Measurements from ENCODE around the gene COX19. TPM values are rescaled to one million over a fixed set of nuclear protein-coding genes. Genes with fewer than 3 reads are reported as not detected.

Gene COX19
- total RNA-seq, 1 experiment from 2014 or later, result 17.2 TPM

DNA sequence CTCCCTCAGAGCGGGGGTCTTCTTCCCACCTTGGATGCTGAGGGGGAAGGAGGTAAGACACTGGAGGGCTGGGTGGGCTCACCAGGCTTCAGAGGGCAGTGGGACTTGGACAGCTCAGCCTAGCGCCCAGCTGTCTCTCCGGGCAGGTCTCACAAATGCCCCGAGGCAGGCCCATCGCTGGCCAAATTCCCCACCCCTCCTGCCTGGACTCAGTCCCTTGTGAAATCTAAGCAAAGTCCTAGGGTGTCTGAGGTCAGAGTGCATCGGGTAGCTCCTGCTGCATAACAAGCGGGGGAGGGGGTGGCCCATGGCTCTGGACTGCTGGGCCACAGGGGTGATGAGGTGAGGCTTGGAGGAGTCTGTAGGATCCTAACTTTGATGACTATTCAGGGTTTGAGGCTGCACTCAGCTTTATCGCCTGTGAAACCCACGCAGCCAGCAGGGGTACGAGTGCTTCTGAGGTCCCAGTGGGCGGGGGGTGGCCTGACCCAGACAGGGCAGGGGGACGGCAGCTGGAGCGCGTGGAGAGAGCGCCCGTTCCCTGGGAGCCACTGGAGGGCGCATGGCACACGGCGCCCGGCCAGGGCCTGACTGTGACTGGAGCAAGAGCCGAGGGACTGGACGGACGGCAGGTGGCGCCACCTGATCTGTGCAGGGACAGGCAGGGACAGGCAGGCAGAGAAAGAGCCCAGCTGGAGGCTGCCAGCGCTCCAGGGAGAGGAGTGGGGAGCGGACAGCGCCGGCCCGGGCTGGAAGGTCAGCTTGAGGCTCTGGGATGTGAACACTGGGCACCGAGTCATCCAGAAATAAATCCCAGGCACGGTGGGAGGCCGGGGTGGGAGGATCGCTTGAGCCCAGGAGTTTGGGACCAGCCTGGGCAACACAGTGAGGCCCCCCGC lies 17.6 kb upstream of the COX19 start:
- peak; percentile 95 for DNase-seq (ENCODE audit: extremely low read depth, low read depth)

DNA sequence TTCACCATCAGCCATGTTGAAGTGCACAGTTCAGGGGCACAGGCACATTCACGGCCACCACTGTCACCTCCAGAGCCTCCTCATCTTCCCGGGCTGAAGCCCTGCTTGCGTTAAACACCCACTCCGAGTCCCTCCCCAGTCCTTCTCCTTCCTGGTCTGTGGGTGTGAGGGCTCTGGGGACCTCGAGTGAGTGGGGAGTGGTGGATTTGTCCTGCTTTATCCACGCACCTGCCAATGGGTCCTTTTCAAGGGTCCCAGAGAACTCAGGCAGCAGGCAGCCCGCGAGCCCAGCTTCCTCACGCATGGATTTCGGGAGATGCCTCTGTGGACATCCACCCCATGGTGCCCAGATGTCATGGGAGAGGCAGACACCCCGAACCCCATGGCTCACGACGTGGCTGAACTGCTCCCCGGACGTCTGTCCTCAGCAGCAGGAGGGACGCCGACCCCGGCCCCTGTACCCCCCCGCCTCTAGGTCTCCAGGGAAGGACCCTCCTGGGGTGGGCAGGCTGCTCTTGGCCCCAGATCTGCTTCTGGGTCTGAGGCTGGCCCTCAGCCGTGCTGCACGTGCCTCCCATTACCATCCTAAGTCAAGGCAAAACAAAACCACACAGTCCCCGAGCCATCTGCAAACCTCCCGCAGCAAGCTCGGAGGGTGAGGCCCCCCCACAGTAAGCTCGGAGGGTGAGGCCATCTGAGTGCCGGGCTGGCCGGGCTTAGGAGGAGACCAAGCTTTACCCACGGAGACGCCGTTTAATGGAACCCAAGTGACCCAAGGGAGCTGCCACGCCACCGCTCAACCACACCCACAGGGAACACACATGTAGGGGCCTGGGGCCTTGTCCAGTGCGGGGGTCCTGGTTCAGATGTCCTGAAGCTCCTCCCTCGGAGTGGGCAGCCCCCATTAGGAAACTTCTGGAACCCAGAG lies 16.6 kb upstream of the COX19 start:
- DNase-seq (ENCODE audit: extremely low read depth, low read depth), result no peak

- no peak for DNase-seq (ENCODE audit: extremely low read depth, low read depth)
Measured at GRCh38 chr7:990933-991728, 15.8 kb upstream of the COX19 start.

- DNase-seq (ENCODE audit: extremely low read depth, low read depth), result no peak
Measured at GRCh38 chr7:990352-990932, 15.1 kb upstream of the COX19 start.

DNA sequence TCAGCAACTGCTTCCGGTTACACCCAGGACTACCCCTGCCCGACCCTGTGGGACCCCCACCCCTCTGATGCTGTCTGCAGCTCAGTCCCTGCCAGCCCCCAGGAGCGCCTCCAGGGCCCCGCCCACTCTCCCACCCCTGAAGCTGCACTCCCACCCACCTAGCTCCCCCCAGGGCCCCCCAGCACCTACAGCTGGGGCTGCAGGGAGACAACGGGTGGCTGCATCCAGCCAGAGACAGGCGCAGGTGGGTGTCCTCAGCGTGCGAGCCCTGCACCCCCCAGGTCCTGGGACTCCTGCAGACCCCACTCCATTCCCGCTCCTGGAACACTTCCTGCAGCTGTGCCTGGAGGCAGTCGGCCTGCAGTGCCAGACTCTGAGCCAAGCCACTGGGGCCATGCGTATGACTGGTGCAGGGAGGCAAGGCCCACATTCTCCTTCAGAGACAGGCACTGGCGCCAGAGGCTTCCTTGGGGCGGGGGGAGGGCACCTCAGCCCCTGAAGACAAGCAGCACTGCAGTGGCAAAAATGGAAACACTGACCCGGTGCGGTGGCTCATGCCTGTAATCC lies 13.7 kb upstream of the COX19 start:
- no peak for DNase-seq (ENCODE audit: extremely low read depth, low read depth)

DNA sequence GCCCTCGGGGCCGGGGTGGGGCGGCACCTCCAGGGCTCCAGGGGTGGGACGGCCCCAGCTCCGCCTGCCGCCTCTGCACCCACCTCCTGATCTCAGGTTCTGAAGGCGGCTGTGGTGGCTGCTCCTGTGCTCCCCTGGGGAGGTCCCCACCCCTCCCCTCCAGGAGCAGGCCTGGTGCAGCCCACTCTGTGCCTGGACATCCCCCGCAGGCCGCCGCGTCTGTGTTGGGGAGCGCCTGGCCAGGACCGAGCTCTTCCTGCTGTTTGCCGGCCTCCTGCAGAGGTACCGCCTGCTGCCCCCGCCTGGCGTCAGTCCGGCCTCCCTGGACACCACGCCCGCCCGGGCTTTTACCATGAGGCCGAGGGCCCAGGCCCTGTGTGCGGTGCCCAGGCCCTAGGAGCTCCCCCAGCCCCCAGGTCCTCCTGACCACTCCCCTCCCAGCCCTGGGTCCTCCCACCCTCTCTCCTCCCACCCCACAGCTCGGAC lies 13.1 kb upstream of the COX19 start:
- DNase-seq (ENCODE audit: extremely low read depth, low read depth), result no peak

DNA sequence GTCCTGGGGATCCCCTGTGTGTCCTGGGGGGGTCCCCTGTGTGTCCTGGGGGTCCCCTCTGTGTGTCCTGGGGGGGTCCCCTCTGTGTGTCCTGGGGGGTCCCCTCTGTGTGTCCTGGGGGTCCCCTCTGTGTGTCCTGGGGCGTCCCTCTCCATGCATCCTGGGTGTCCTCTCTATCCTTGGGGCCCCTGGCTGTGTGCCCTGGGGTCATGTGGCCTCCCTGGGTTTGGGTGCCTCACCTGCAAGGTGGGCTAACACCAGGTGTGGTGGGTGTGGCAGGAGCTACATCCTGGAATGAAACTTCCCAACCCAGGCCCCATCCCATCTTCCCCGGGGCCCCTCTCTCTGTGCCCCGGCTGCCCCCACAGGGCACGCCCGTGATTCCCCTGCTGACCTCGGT lies 12.6 kb upstream of the COX19 start:
- no peak for DNase-seq (ENCODE audit: extremely low read depth, low read depth)

GRCh38 chr7:986766-987751 lies 11.7 kb upstream of the COX19 start:
- DNase-seq (ENCODE audit: extremely low read depth, low read depth), result no peak

DNA sequence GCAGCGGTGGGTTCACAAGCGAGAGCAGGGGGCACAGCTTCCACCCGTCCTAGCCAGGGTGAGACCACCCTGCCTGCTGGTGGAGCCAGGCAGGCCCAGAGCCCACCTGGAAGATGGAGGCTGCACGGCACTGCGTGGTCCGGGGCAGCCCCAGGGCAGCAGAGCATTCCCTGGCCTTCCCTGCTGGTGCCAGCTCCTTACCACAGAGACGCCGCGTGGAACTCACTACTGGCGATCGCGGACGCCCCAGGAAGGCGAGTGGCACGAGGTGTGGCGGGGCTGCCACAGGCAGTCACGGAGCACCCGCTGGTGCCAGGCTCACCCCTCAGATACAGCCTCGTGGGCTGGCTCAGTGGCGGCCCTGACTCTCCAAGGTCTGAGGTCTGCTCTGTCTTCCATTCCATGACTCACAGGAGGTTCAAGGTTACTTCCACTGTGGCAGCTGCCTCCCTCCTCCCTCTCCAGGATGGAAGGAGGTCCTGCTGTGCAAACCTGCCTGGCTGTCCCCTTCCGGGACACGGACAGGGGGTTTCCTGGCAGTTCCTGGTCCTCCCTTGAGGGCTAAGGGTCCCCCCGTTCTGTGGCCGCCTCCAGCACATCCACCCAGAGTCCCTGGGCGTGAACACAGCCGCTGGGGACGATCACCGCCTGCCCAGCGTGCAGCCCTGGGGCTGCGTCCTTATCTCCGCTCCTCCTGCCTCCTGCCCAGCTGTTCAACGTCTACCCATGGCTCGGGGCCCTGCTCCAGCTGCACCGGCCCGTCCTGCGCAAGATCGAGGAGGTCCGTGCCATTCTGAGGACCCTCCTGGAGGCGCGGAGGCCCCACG lies 10.8 kb upstream of the COX19 start:
- no peak for DNase-seq (ENCODE audit: extremely low read depth, low read depth)

GRCh38 chr7:985127-985416 lies 9.7 kb upstream of the COX19 start:
- no peak for DNase-seq (ENCODE audit: extremely low read depth, low read depth)

GRCh38 chr7:984361-985126 lies 9.2 kb upstream of the COX19 start:
- DNase-seq (ENCODE audit: extremely low read depth, low read depth), result no peak

- no peak for DNase-seq (ENCODE audit: extremely low read depth, low read depth)
Measured at GRCh38 chr7:983616-984071, 8.3 kb upstream of the COX19 start.

DNA sequence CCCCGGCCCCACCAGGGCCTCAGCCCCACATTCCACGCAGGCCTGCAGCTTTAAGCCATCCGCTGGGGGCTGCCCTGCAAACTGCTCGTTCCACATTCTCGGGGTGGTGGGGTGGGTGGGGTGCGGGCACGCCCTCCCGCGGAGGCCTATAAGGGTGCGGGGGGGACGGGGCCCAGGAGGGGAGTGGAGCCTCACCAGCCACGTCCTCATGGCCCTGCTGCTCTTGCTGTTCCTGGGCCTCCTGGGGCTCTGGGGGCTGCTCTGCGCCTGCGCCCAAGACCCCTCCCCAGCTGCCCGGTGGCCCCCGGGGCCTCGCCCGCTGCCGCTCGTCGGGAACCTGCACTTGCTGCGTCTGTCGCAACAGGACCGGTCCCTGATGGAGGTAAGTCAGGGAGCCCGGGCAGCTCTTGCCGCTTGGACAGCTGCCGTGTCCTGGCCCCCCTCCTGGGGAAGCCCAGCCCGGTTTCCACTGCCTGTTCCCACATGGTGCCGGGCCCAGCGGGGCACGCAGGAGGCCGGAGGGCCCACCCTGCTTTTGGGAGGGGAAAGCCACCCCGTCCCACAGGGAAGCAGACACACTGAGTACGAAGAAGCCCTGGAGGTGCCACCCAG lies 7.8 kb upstream of the COX19 start, which contains the start of gene CYP2W1:
CYP2W1 (plus strand) TSS at position 178 of the 612 bp plus-strand sequence; CDS start at position 209, 31 bp downstream.
- no peak for DNase-seq (ENCODE audit: extremely low read depth, low read depth)

DNA sequence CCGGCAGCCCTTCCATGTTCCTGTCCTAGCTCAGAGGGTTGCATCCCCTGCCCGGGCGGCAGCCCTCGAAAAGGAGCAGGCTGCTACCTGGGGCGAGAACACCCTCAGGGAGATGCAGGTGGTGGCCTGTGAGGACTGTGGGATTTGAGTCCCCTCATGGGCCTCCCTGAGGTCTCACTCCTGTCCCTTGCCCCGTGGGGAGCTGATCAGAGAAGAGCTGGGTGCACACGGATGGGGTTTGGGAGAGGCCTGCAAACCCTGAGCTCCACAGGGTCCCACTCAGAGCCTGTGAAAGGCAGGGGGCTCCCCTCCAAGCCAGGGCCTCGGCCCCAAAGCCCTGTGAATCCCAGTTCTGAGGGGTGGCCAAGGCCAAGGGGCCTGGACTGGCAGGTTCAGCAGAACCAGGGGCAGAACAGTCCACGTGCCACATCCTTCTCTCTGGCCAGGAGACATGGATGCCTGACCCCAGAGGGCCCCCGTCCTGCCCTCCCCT lies 7.2 kb upstream of the COX19 start:
- no peak for DNase-seq (ENCODE audit: extremely low read depth, low read depth)

GRCh38 chr7:981793-982510 lies 6.6 kb upstream of the COX19 start:
- no peak for DNase-seq (ENCODE audit: extremely low read depth, low read depth)
